Head of caudate nucleus (tissue), 42 donors: Measurements from ENCODE around the gene DDX47.

Source experiments
- DNase-seq, 42 donors: peaks; one replicate each; pipeline versions ENCODE4 v3.0.0 to v3.0.0-alpha.2; 2020 to 2021; ENCODE audit warnings: mixed read lengths in 7 of 42
- intact Hi-C: fragments of 100-400 bp; cut with DNase I; formaldehyde crosslinking; loops from one replicate; pipeline ENCODE4 v1.15.0; 2022

Gene DDX47

DNA sequence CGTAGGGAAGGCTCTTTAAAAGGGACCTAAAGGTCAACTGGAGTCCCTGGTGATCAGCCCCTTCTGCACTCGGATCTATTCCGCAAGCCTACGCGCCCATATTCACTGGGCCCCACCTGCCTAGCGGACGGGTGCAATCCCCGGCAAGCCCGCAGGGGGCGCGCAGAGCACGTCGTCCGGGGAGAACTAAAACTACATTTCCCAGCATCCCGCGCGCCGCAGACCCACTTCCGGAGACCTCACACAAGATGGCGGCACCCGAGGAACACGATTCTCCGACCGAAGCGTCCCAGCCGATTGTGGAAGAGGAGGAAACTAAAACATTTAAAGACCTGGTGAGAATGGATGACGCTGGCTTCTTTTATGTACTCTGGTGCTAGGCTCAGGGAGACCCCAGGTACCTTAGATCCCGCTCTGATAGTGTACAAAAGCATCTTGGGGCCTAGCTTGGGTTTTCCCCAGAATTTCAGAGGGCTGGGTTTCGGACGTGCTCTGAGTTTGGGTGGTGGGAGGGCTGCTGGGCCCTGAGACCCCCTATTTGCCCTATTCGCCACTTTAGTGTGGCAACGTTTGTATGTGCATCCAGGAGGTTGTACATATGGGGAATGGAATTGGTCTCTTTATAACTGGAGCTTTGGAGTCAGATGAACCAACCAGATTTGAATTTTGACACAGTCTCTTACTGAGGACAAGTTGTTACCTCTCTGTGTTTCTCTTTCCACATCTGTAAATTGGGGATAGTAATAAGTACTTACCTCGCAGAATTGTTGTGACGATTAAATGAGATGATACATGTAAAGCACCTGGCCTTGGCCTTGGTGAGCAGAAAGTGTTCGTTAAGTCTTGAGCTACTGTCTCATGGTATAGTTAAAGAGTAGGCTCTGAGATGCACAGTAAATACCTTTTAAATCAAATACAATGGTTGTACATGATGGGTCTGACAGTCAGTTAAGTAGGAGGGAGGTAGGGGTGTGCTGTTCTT lies at the start of gene DDX47:
TSS of gene DDX47 (plus strand) at position 227 of the 982 bp plus-strand sequence. CDS start at position 249, 22 bp downstream.
- intact Hi-C loops, result loop anchor here (10.0 kb wide), 1 partner anchor 171 kb away; no protein-coding TSS in a partner anchor
- peak; percentile 88 to 99 (median 96) for DNase-seq

DNA sequence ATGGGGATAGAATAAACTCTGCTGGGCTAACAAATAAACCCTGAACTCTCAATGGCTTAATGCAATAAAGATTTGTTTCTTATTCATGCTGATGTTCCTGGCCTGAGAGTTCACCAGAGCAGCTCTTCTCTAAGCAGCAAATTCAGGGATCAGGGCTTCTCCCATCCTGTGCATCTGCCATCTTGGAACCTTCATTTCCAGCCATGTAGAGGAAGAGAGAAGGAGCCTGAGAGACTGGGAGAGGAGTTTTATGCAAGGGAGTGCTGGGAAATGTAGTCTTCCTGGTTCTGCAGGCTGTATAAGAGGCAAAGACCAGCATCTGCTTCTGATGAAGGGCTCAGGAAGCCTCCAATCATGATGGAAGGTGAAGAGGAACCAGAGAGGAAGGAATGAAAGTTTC lies 48.3 kb upstream of the DDX47 start:
- intact Hi-C loops, result no loop called here
- DNase-seq, result no peak

DNA sequence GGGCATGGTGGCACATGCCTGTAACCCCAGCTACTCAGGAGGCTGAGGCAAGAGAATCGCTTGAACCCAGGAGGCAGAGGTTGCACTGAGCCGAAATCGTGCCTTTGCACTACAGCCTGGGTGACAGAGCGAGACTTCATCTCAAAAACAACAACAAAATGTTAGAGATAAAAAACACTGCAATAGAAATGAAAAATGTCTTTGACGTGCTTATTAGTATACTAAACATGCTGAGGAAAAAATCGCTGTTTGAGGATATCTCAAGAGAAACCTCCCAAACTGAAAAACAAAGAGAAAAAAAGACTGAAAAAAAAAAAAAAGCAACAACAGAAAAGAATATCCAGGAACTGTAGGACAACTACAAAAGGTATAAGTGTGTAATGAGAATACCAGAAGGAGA lies 42.9 kb upstream of the DDX47 start:
- DNase-seq, result no peak
- intact Hi-C loops, result no loop called here

DNA sequence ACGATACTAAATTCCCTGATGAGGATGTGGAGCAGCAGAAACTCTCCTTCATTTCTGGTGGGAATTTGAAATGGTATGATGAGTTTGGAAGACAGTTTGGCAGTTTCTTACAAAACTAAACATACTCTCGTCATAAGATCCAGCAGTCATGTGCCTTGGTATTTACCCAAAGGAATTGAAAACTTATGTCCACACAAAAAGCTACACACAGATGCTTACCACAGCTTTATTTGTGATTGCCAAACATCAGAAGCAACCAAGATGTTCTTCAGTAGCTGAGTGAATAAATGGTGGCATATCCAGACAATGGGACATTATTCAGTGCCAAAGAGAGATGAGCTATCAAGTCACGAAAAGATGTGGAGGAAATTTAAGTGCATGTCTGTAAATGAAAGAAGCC lies 38.4 kb upstream of the DDX47 start:
- no peak for DNase-seq
- intact Hi-C loops, result no loop called here

GRCh38 chr12:12776261-12776660 lies 36.9 kb upstream of the DDX47 start:
- intact Hi-C loops, result no loop called here
- no peak for DNase-seq

DNA sequence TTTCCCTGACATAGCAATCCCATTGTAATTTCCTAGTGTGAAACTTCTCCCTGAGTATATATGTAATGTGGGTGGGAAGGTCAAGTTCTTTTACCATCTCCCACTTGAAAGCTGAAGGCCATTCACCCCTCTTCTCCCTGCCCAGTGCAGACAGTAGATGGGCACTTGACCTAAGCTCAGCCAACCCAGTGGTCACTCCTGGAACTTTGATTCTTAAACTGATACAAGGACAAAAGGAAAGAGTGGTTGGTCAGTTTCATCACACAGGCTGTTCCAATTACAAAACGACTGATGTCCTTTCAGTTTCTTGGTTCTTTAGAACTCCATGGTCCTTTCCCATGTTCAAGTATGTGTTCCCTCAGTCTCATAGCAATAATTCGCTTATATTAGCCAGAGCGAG lies 36.1 kb upstream of the DDX47 start:
- no peak for DNase-seq
- intact Hi-C loops, result no loop called here

DNA sequence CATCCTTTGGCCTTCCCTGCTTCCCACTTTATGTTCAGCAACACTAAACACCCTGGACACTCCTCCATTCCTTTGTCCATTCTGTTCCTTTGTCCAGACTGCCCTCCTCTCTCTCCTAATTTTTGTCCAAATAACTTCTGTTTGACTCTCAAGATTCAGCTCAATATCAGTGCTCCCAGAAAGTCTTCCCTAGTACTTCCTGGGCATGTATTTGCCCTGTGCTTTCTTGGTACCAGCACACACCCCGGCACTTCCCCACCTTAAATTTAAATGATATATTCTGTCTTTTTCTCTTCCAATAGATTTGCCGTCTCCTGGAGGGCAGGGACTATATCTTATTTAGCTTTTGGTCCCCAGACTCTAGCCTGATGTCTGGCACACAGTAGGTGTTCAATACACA lies 34.1 kb upstream of the DDX47 start:
- intact Hi-C loops, result no loop called here

DNA sequence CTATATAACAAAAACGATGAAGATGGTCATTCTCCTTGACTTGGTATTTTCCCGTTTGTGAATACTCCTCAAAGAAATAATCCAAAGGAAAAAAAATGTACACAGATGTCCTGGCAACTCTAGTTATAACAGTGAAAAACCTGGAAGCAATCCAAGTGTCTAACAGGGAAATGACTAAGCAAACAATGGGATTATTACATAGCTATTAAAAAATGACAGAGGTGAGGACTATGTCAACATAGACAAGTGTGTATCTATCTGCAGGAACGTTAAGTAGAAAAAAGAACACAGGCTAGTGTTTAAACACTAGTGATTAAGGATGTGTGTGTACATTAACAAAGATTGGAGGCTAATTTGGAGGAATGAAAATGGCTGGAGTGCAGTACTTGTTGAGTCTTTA lies 33.6 kb upstream of the DDX47 start:
- DNase-seq, result no peak

More for the DNA sequence above, 34.1 kb upstream of the DDX47 start:
- DNase-seq, result no peak

DNA sequence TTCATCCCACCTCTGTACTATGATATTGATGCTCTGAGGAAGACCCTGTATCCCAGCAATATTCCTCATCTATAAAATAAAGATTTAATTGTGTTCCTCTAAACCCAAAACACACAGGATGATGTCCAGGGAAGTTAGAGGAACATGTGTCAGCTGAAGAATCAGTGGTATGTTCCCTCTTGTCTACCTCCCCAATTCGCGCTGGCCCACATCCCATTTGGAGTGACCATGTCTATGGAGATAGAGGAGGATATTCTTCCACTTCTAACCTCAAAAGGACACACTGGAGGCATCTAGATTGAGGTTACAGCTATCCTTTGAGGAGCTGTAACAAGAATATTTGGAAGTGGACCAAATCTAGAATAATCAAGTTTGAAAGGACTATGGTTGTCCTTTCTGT lies 29.0 kb upstream of the DDX47 start:
- intact Hi-C loops, result loop anchor here (10.0 kb wide), 1 partner anchor 49 kb away; no protein-coding TSS in a partner anchor
- DNase-seq, result no peak

More for the DNA sequence above, 33.6 kb upstream of the DDX47 start:
- intact Hi-C loops, result no loop called here

- intact Hi-C loops, result loop anchor here (10.0 kb wide), 1 partner anchor 50 kb away; no protein-coding TSS in a partner anchor
- no peak for DNase-seq
Observed at GRCh38 chr12:12784911-12785814, 28.0 kb upstream of the DDX47 start, which contains the start of gene APOLD1. APOLD1 (plus strand) TSS chr12:12785659; CDS start chr12:12785692, 33 bp downstream.

GRCh38 chr12:12786351-12786705 lies 26.8 kb upstream of the DDX47 start:
- DNase-seq, result no peak
- intact Hi-C loops, result loop anchor here (10.0 kb wide), 1 partner anchor 52 kb away; no protein-coding TSS in a partner anchor

- intact Hi-C loops, result loop anchor here (10.0 kb wide), 1 partner anchor 52 kb away; no protein-coding TSS in a partner anchor
- peak; percentile 30 to 88 (median 78) for DNase-seq
Observed at GRCh38 chr12:12786706-12787601, 26.2 kb upstream of the DDX47 start.

GRCh38 chr12:12788131-12788530 lies 25.0 kb upstream of the DDX47 start:
- intact Hi-C loops, result loop anchor here (10.0 kb wide), 1 partner anchor 53 kb away; no protein-coding TSS in a partner anchor
- DNase-seq, result peak in 1 of 42 donors; percentile 27

- peak in 40 of 42 donors; percentile 9 to 90 (median 71) for DNase-seq
- intact Hi-C loops, result loop anchor here (10.0 kb wide), 1 partner anchor 54 kb away; no protein-coding TSS in a partner anchor
Observed at GRCh38 chr12:12788675-12789368, 24.3 kb upstream of the DDX47 start.

GRCh38 chr12:12790956-12791355 lies 22.2 kb upstream of the DDX47 start:
- no peak for DNase-seq
- intact Hi-C loops, result no loop called here

DNA sequence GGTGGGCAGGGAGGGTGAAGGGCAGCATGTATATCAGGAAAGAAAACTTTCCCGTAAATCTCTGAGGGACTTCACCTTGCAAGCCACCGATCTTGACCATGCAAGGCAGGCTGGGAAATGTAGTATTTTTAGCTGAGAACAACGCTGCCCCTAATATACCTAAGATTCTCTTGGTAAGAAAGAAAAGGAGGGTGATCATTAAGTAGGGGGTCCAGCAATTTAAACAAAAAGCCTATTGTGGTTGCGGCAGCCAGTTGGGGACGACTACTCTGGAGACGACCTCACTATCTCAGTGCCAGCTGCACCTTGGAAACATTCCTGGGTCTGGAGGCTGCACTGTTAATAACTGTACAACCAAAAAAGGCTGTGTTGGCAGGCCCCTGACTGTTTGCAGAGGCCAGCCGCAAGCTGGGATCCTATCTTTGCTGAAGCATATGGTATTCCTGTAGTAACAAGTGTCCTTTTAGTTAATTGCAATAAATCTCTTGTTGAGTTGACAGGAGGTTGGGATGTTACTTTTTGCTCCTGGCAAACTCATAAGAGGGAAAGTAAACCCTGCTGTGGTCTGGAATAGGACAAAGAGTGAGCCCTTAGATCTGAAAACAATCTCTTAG lies 21.3 kb upstream of the DDX47 start:
- no peak for DNase-seq

DNA sequence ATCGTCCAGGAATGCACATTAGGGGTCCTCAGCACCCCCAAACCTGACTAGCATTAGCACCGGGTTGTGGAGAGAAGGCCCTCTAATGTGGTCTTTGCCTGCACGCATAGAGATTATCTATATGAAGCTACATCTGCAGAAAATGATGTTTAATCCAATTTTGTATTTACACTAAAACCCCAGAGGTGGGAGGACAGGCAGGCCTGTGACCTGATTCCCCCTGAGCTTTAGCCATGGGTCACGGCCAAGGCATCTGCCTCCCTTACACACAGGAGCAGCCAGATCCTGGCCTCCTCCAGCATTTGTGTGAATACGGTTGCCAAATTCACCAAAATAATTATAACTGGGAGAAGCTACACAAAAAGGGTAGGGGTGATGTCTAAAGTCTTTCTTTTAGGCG lies 20.7 kb upstream of the DDX47 start:
- DNase-seq, result no peak
- intact Hi-C loops, result no loop called here

More for the DNA sequence above, 21.3 kb upstream of the DDX47 start:
- intact Hi-C loops, result no loop called here
